Measurements from ENCODE around the gene FAM200C. TPM values are rescaled to one million over a fixed set of nuclear protein-coding genes. Genes with fewer than 3 reads are reported as not detected.

FAM200C gene
- total and polyA plus RNA-seq, 7 donors, result 0.54 to 8.5 (median 1.4) TPM

GRCh38 chr5:160434022-160434531 is 34.2 kb upstream of the FAM200C start:
- Histone ChIP-seq H3K27ac (no peak overlapping the region), H3K27me3 (ENCODE audit: insufficient read depth in 3 of 3, low read length in 2 of 3) (peaks cover 0 to 2% (median 0%) of the 10 kb centered on the region in 3 donors), H3K4me1 (peaks cover 4% of the 10 kb centered on the region), H3K4me3 (no peak overlapping the region), H3K9me3 (no peaks in the 10 kb centered on the region), H3K36me3 (ENCODE audit: insufficient read depth in 1 of 2, low read depth in 1 of 2) (no peaks in the 10 kb centered on the region)
- WGBS, 3 donors, result 54 to 63% (median 55%) methylated on average over 9 of the region's 9 CpGs
- ATAC-seq, result no peak
- intact Hi-C loops (cut with DNase I), result no loop called here
- no peak for DNase-seq
- no peak for TF ChIP-seq CTCF (IDR thresholded peaks at IDR 0.05)

- no peak for DNase-seq
These were observed 32.9 kb upstream of the FAM200C start for GRCh38 chr5:160432787-160433186.

GRCh38 chr5:160432196-160432595 is 32.3 kb upstream of the FAM200C start:
- Histone ChIP-seq H3K27me3 (ENCODE audit: insufficient read depth in 3 of 3, low read length in 2 of 3) (peaks cover 0 to 2% (median 0%) of the 10 kb centered on the region in 3 donors), H3K4me3 (no peak overlapping the region), H3K36me3 (ENCODE audit: insufficient read depth in 1 of 2, low read depth in 1 of 2) (no peaks in the 10 kb centered on the region), H3K9me3 (no peaks in the 10 kb centered on the region), H3K27ac (no peak overlapping the region), H3K4me1 (no peaks in the 10 kb centered on the region)
- WGBS, 3 donors, result 91 to 93% (median 91%) methylated on average over 4 of the region's 4 CpGs
- TF ChIP-seq CTCF (IDR thresholded peaks at IDR 0.05), result no peak
- intact Hi-C loops (cut with DNase I), result no loop called here
- DNase-seq (no peak), ATAC-seq (no peak)

More at GRCh38 chr5:160432787-160433186, 32.9 kb upstream of the FAM200C start:
- 73 to 88% (median 74%) methylated on average over 7 of the region's 7 CpGs for WGBS, 3 donors
- Histone ChIP-seq H3K27me3 (ENCODE audit: insufficient read depth in 3 of 3, low read length in 2 of 3) (peaks cover 0 to 2% (median 0%) of the 10 kb centered on the region in 3 donors), H3K36me3 (ENCODE audit: insufficient read depth in 1 of 2, low read depth in 1 of 2) (no peaks in the 10 kb centered on the region), H3K27ac (no peak overlapping the region), H3K4me3 (no peak overlapping the region), H3K9me3 (no peaks in the 10 kb centered on the region), H3K4me1 (no peaks in the 10 kb centered on the region)
- no peak for ATAC-seq
- intact Hi-C loops (cut with DNase I), result no loop called here
- TF ChIP-seq CTCF (IDR thresholded peaks at IDR 0.05), result no peak

- no peaks in the 10 kb centered on the region for H3K27me3 ChIP-seq (ENCODE audit: insufficient read depth in 3 of 3, low read length in 2 of 3)
- intact Hi-C loops (cut with DNase I), result no loop called here
- no peak for DNase-seq
- ATAC-seq, result no peak
- 93 to 98% (median 94%) methylated on average over 4 of the region's 4 CpGs for WGBS, 3 donors
- no peak overlapping the region for H3K4me3 ChIP-seq
- H3K27ac ChIP-seq, result no peak overlapping the region
- no peaks in the 10 kb centered on the region for H3K36me3 ChIP-seq (ENCODE audit: insufficient read depth in 1 of 2, low read depth in 1 of 2)
- H3K4me1 ChIP-seq, result no peaks in the 10 kb centered on the region
- no peaks in the 10 kb centered on the region for H3K9me3 ChIP-seq
- no peak for TF ChIP-seq CTCF (IDR thresholded peaks at IDR 0.05)
These were observed 27.8 kb upstream of the FAM200C start for GRCh38 chr5:160427607-160428006.

GRCh38 chr5:160423099-160423498 is 23.2 kb upstream of the FAM200C start:
- ATAC-seq (no peak), DNase-seq (no peak)
- Histone ChIP-seq H3K27me3 (ENCODE audit: insufficient read depth in 3 of 3, low read length in 2 of 3) (no peaks in the 10 kb centered on the region), H3K4me3 (no peak overlapping the region), H3K36me3 (ENCODE audit: insufficient read depth in 1 of 2, low read depth in 1 of 2) (no peaks in the 10 kb centered on the region), H3K4me1 (peaks cover 7% of the 10 kb centered on the region), H3K9me3 (no peaks in the 10 kb centered on the region), H3K27ac (no peak overlapping the region)
- no peak for TF ChIP-seq CTCF (IDR thresholded peaks at IDR 0.05)
- WGBS, 3 donors, result 27 to 58% (median 28%) methylated on average over 2 of the region's 2 CpGs
- intact Hi-C loops (cut with DNase I), result no loop called here

Data from psoas muscle (tissue), 8 donors.